ENCODE measurements around the gene GBGT1. TPM values are rescaled to one million over a fixed set of nuclear protein-coding genes. Genes with fewer than 3 reads are reported as not detected.

The GBGT1 gene
- total and polyA plus RNA-seq, 9 of the 15 experiments (the other 6 are each of a cell fraction or from before 2014, with no cell fraction given), result 0.55 to 25.8 (median 13.7) TPM

DNA sequence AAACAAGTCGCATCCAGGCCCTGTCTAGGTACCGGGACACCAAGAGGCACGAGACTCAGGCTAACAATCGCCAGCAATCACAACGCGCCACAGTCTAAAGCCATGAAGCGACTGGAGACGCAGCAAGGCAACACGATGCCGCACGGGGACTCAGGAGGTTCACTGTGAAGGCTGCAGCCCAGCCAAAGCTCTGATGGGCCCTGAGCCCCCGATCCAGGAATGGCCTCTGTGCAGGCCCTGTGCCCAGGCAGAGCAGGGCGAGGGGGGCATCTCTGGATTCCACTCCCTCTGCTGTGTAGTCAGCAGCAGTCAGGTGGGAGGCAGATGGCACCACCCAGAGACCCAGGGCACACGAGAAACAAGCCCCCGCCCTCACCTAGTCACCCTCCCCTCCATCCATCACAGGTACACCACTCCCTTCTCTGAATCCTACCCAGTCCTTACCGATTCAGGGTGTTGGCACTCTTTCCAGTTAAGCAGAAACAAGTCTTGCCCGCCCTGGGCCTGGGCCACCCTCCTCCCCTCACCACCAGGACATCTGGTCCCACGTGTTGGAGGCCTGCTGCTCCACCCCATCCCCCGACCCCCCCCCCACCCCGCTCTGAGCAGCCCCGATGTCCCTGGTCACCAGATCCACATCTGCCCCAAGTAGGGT lies 43.7 kb downstream of the GBGT1 start (continued):
- TF ChIP-seq, protein P1, sequence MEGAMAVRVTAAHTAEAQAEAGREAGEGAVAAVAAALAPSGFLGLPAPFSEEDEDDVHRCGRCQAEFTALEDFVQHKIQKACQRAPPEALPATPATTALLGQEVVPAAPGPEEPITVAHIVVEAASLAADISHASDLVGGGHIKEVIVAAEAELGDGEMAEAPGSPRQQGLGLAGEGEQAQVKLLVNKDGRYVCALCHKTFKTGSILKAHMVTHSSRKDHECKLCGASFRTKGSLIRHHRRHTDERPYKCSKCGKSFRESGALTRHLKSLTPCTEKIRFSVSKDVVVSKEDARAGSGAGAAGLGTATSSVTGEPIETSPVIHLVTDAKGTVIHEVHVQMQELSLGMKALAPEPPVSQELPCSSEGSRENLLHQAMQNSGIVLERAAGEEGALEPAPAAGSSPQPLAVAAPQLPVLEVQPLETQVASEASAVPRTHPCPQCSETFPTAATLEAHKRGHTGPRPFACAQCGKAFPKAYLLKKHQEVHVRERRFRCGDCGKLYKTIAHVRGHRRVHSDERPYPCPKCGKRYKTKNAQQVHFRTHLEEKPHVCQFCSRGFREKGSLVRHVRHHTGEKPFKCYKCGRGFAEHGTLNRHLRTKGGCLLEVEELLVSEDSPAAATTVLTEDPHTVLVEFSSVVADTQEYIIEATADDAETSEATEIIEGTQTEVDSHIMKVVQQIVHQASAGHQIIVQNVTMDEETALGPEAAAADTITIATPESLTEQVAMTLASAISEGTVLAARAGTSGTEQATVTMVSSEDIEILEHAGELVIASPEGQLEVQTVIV (CRISPR knock-in tag; IDR thresholded peaks at IDR 0.05; ENCODE audit: borderline replicate concordance), result no peak
- TF ChIP-seq PCBP1 (IDR thresholded peaks at IDR 0.05; ENCODE audit: low read depth, low read length, poor library complexity, severe bottlenecking), result no peak
- 0 out of 2 replicates have a peak, but pooled peaks have one; percentile 2 for TF ChIP-seq RBFOX2 (IDR thresholded peaks at IDR 0.05; ENCODE audit: low read depth, low read length)
- peak; percentile 25; the same call in 1 of the 2 replicates for TF ChIP-seq POLR2G (IDR thresholded peaks at IDR 0.05; ENCODE audit: low read depth, low read length)
- TF ChIP-seq, protein P2, sequence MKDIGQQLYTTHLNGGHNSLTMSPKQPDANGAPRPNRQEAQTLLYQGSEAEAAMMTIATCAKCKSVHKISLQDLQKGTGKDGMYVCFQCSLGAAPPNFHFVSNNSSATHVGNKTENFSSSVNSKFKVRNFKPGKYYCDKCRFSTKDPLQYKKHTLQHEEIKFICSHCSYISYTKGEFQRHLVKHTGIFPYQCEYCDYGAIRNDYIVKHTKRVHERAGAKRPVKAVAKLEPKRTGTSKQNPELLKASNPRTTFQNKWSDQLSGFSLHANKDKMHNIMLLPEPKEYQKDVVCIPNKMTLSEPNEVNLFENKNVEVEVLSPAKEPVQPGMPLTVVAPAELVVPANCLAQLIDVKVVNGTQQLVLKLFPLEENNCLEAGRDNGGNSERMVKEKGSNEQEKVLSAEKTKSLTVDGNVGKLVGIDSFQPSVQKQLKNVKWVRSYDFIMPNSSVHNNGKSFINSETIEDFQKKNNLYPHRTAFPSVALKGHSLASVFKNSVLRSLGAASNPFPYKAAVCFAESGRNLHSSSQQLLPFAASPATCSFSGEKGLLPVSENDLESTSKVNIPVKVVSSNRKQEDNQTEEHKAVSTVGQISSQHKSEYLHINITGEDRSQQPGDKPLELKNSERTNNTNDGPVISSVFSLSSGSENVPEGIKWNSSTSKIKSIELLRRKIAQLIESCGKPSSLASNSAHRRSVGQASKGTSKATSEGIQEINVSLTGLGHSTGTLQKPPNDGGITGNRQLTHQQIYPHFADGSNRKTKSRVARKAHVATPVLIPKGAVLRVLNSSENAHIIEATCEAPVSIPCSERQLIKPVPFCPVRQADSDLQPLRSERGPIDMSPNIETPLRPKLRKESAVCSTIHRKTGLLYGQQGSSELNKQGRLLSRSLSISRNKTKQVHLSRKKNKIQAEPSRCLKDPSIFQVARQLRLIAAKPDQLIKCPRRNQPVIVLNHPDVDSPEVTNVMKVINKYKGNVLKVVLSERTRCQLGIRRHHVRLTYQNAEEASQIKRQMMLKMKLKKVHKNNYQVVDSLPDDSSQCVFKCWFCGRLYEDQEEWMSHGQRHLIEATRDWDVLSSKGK (CRISPR knock-in tag; IDR thresholded peaks at IDR 0.05), result no peak
- TF ChIP-seq MYNN (IDR thresholded peaks at IDR 0.05), result no peak
- no peak for TF ChIP-seq MYNN (CRISPR knock-in tag; IDR thresholded peaks at IDR 0.05)
- no peak for TF ChIP-seq SNRNP70 (optimal IDR thresholded peaks at IDR 0.05; ENCODE audit: low read depth, low read length)
- no peak for TF ChIP-seq SREBF1 (IDR thresholded peaks at IDR 0.05; ENCODE audit: borderline replicate concordance, low read depth, low read length)
- TF ChIP-seq NR1H2 (CRISPR knock-in tag; IDR thresholded peaks at IDR 0.05), result no peak
- TF ChIP-seq NFYB (IDR thresholded peaks at IDR 0.05; ENCODE audit: extremely low read depth, insufficient read length), result no peak
- TF ChIP-seq DMBX1 (CRISPR knock-in tag; IDR thresholded peaks at IDR 0.05; ENCODE audit: borderline replicate concordance), result no peak
- no peak for TF ChIP-seq HMG20A (CRISPR knock-in tag; conservative IDR thresholded peaks at IDR 0.05)
- TF ChIP-seq, protein P3, sequence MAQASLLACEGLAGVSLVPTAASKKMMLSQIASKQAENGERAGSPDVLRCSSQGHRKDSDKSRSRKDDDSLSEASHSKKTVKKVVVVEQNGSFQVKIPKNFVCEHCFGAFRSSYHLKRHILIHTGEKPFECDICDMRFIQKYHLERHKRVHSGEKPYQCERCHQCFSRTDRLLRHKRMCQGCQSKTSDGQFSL (CRISPR knock-in tag; IDR thresholded peaks at IDR 0.05), result no peak; the same call in 1 of the 2 replicates
- TF ChIP-seq, protein P3 (tag; IDR thresholded peaks at IDR 0.05), result 0 out of 4 replicates have a peak, but pooled peaks of 1 of the 2 experiments have one; percentile 34
- TF ChIP-seq ZNF165 (CRISPR knock-in tag; IDR thresholded peaks at IDR 0.05; ENCODE audit: borderline replicate concordance), result no peak
- TF ChIP-seq, protein P4, sequence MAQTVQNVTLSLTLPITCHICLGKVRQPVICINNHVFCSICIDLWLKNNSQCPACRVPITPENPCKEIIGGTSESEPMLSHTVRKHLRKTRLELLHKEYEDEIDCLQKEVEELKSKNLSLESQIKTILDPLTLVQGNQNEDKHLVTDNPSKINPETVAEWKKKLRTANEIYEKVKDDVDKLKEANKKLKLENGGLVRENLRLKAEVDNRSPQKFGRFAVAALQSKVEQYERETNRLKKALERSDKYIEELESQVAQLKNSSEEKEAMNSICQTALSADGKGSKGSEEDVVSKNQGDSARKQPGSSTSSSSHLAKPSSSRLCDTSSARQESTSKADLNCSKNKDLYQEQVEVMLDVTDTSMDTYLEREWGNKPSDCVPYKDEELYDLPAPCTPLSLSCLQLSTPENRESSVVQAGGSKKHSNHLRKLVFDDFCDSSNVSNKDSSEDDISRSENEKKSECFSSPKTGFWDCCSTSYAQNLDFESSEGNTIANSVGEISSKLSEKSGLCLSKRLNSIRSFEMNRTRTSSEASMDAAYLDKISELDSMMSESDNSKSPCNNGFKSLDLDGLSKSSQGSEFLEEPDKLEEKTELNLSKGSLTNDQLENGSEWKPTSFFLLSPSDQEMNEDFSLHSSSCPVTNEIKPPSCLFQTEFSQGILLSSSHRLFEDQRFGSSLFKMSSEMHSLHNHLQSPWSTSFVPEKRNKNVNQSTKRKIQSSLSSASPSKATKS (CRISPR knock-in tag; IDR thresholded peaks at IDR 0.05), result no peak
- no peak for TF ChIP-seq POLR2AphosphoS5 (IDR thresholded peaks at IDR 0.05; ENCODE audit: control insufficient read depth, insufficient read depth, low read depth, low read length)
- TF ChIP-seq EZH2 (IDR thresholded peaks at IDR 0.05; ENCODE audit: borderline replicate concordance, low read depth, low read length), result no peak

Measured in K562 (cell line).